Measurements from ENCODE around the gene C16orf96.
A peak's percentile ranks its signal among the peaks of the same experiment; 100 is the strongest.
"Not testable (repeated sequence)": the region's sequence is repeated elsewhere in the genome, so short reads cannot be mapped to it uniquely, and the experiment has no call there.

C16orf96 gene

GRCh38 chr16:4566144-4566543 is 10.0 kb downstream of the C16orf96 start:
- no CpG with 5 or more reads among the region's 3 CpGs for WGBS (ENCODE audit: insufficient coverage, insufficient read length)
- no peak for DNase-seq (ENCODE audit: low read depth, low spot score)
- H3K27me3 ChIP-seq (ENCODE audit: control insufficient read depth, insufficient read depth, low read length), result no peaks in the 10 kb centered on the region
- no peak overlapping the region for H3K27ac ChIP-seq (ENCODE audit: low read length)
- no peaks in the 10 kb centered on the region for H3K36me3 ChIP-seq (ENCODE audit: control insufficient read depth, insufficient read depth, low read length)
- no peak overlapping the region for H3K4me3 ChIP-seq (ENCODE audit: low read length)
- no peaks in the 10 kb centered on the region for H3K9me3 ChIP-seq (ENCODE audit: control insufficient read depth, insufficient read depth, low read length)
- peaks cover 4% of the 10 kb centered on the region; the same call in 1 of the 2 replicates for H3K4me1 ChIP-seq (ENCODE audit: control insufficient read depth, insufficient read depth, low read length)

GRCh38 chr16:4570086-4570485 is 13.9 kb downstream of the C16orf96 start:
- Histone ChIP-seq H3K4me3 (ENCODE audit: low read length) (no peak overlapping the region), H3K9me3 (ENCODE audit: control insufficient read depth, insufficient read depth, low read length) (no peaks in the 10 kb centered on the region), H3K27ac (ENCODE audit: low read length) (no peak overlapping the region), H3K27me3 (ENCODE audit: control insufficient read depth, insufficient read depth, low read length) (no peaks in the 10 kb centered on the region), H3K4me1 (ENCODE audit: control insufficient read depth, insufficient read depth, low read length) (peaks cover 8% of the 10 kb centered on the region; the same call in 1 of the 2 replicates), H3K36me3 (ENCODE audit: control insufficient read depth, insufficient read depth, low read length) (no peaks in the 10 kb centered on the region)
- no CpG with 5 or more reads among the region's 6 CpGs for WGBS (ENCODE audit: insufficient coverage, insufficient read length)
- no peak for DNase-seq (ENCODE audit: low read depth, low spot score)

GRCh38 chr16:4570688-4571321 is 14.7 kb downstream of the C16orf96 start:
- Histone ChIP-seq H3K9me3 (ENCODE audit: control insufficient read depth, insufficient read depth, low read length) (no peaks in the 10 kb centered on the region), H3K4me3 (ENCODE audit: low read length) (no peak overlapping the region), H3K27ac (ENCODE audit: low read length) (no peak overlapping the region), H3K36me3 (ENCODE audit: control insufficient read depth, insufficient read depth, low read length) (no peaks in the 10 kb centered on the region), H3K27me3 (ENCODE audit: control insufficient read depth, insufficient read depth, low read length) (no peaks in the 10 kb centered on the region), H3K4me1 (ENCODE audit: control insufficient read depth, insufficient read depth, low read length) (peaks cover 8% of the 10 kb centered on the region; the same call in 1 of the 2 replicates)
- peak; percentile 74 for DNase-seq (ENCODE audit: low read depth, low spot score)
- no CpG with 5 or more reads among the region's 15 CpGs for WGBS (ENCODE audit: insufficient coverage, insufficient read length)

- H3K36me3 ChIP-seq (ENCODE audit: control insufficient read depth, insufficient read depth, low read length), result no peaks in the 10 kb centered on the region
- no peak overlapping the region for H3K4me3 ChIP-seq (ENCODE audit: low read length)
- H3K9me3 ChIP-seq (ENCODE audit: control insufficient read depth, insufficient read depth, low read length), result no peaks in the 10 kb centered on the region
- H3K27ac ChIP-seq (ENCODE audit: low read length), result no peak overlapping the region
- no CpG with 5 or more reads among the region's 4 CpGs for WGBS (ENCODE audit: insufficient coverage, insufficient read length)
- DNase-seq (ENCODE audit: low read depth, low spot score), result no peak
- no peaks in the 10 kb centered on the region for H3K27me3 ChIP-seq (ENCODE audit: control insufficient read depth, insufficient read depth, low read length)
- H3K4me1 ChIP-seq (ENCODE audit: control insufficient read depth, insufficient read depth, low read length), result peaks cover 8% of the 10 kb centered on the region; the same call in 1 of the 2 replicates
Observed at GRCh38 chr16:4572715-4573114, 16.6 kb downstream of the C16orf96 start.

GRCh38 chr16:4573926-4574325 is 17.8 kb downstream of the C16orf96 start:
- H3K9me3 ChIP-seq (ENCODE audit: control insufficient read depth, insufficient read depth, low read length); H3K27me3 ChIP-seq (ENCODE audit: control insufficient read depth, insufficient read depth, low read length); H3K4me1 ChIP-seq (ENCODE audit: control insufficient read depth, insufficient read depth, low read length); H3K27ac ChIP-seq (ENCODE audit: low read length); DNase-seq (ENCODE audit: low read depth, low spot score); H3K4me3 ChIP-seq (ENCODE audit: low read length); H3K36me3 ChIP-seq (ENCODE audit: control insufficient read depth, insufficient read depth, low read length): not testable (repeated sequence)
- no CpG with 5 or more reads among the region's 7 CpGs for WGBS (ENCODE audit: insufficient coverage, insufficient read length)

- H3K36me3 ChIP-seq (ENCODE audit: control insufficient read depth, insufficient read depth, low read length), result no peaks in the 10 kb centered on the region
- no peak overlapping the region for H3K4me3 ChIP-seq (ENCODE audit: low read length)
- DNase-seq (ENCODE audit: low read depth, low spot score), result no peak
- H3K9me3 ChIP-seq (ENCODE audit: control insufficient read depth, insufficient read depth, low read length), result no peaks in the 10 kb centered on the region
- WGBS (ENCODE audit: insufficient coverage, insufficient read length), result no CpG with 5 or more reads among the region's 11 CpGs
- H3K27ac ChIP-seq (ENCODE audit: low read length), result no peak overlapping the region
- peaks cover 7% of the 10 kb centered on the region; the same call in 1 of the 2 replicates for H3K4me1 ChIP-seq (ENCODE audit: control insufficient read depth, insufficient read depth, low read length)
- no peaks in the 10 kb centered on the region for H3K27me3 ChIP-seq (ENCODE audit: control insufficient read depth, insufficient read depth, low read length)
Observed at GRCh38 chr16:4574919-4575705, 19.0 kb downstream of the C16orf96 start.

- WGBS (ENCODE audit: insufficient coverage, insufficient read length), result no CpG with 5 or more reads among the region's 15 CpGs
- DNase-seq (ENCODE audit: low read depth, low spot score), result no peak
- H3K4me3 ChIP-seq (ENCODE audit: low read length), result no peak overlapping the region
- H3K36me3 ChIP-seq (ENCODE audit: control insufficient read depth, insufficient read depth, low read length), result no peaks in the 10 kb centered on the region
- H3K27ac ChIP-seq (ENCODE audit: low read length), result no peak overlapping the region
- H3K9me3 ChIP-seq (ENCODE audit: control insufficient read depth, insufficient read depth, low read length), result no peaks in the 10 kb centered on the region
- peaks cover 6% of the 10 kb centered on the region; the same call in 1 of the 2 replicates for H3K4me1 ChIP-seq (ENCODE audit: control insufficient read depth, insufficient read depth, low read length)
- H3K27me3 ChIP-seq (ENCODE audit: control insufficient read depth, insufficient read depth, low read length), result no peaks in the 10 kb centered on the region
Observed at GRCh38 chr16:4576008-4576407, 19.9 kb downstream of the C16orf96 start.

DNA sequence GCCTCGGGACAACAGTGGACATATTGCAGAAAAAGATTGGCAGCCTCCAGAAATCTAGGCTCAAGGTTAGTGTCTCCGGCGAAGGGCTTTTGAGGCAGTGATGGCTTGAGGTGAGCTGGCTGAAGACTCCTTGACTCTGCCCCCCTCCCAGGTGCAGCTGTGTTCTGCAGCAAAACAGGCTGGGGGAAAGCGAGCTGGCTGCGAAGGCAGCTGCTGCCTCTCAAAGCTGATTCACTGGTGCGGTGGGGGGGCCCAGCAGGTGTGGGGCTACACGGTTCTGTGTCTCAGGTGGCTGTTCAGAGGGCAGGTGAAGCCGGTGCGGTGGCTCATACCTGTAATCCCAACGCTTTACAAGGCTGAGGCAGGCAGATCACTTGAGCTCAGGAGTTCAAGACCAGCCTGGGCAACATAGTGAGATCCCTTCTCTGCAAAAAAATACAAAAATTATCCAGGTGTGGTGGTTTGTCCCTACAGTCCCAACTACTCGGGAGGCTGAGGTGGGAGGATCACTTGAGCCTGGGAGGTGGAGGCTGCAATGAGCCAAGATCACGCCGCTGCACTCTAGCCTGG is 22.9 kb downstream of the C16orf96 start:
- H3K36me3 ChIP-seq (ENCODE audit: control insufficient read depth, insufficient read depth, low read length), result no peaks in the 10 kb centered on the region
- no peak overlapping the region for H3K27ac ChIP-seq (ENCODE audit: low read length)
- no peaks in the 10 kb centered on the region for H3K27me3 ChIP-seq (ENCODE audit: control insufficient read depth, insufficient read depth, low read length)
- H3K4me3 ChIP-seq (ENCODE audit: low read length), result no peak overlapping the region
- DNase-seq (ENCODE audit: low read depth, low spot score), result no peak
- no peaks in the 10 kb centered on the region for H3K9me3 ChIP-seq (ENCODE audit: control insufficient read depth, insufficient read depth, low read length)
- no peaks in the 10 kb centered on the region for H3K4me1 ChIP-seq (ENCODE audit: control insufficient read depth, insufficient read depth, low read length)
- no CpG with 5 or more reads among the region's 13 CpGs for WGBS (ENCODE audit: insufficient coverage, insufficient read length)

DNA sequence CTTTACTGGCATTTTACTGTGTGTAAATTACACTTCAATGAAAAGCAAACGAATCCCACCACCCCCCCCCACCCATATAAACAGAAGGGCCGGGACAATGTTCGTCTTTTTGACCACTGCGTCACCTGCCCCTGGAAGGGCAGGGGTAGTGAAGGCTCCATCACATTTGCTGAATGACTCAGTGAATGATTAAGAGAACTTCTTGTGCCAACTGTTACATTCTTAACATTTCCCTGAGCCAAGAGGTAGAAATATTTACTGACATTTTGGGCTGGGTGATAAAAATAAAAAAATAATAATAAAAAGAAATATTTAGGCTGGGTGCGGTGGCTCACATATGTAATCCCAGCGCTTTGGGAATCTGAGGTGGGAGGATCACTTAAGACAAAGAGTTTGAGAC is 24.1 kb downstream of the C16orf96 start:
- no peaks in the 10 kb centered on the region for H3K4me1 ChIP-seq (ENCODE audit: control insufficient read depth, insufficient read depth, low read length)
- no peaks in the 10 kb centered on the region for H3K27me3 ChIP-seq (ENCODE audit: control insufficient read depth, insufficient read depth, low read length)
- no peak overlapping the region for H3K4me3 ChIP-seq (ENCODE audit: low read length)
- H3K36me3 ChIP-seq (ENCODE audit: control insufficient read depth, insufficient read depth, low read length), result no peaks in the 10 kb centered on the region
- no peaks in the 10 kb centered on the region for H3K9me3 ChIP-seq (ENCODE audit: control insufficient read depth, insufficient read depth, low read length)
- no peak overlapping the region for H3K27ac ChIP-seq (ENCODE audit: low read length)
- DNase-seq (ENCODE audit: low read depth, low spot score), result no peak
- WGBS (ENCODE audit: insufficient coverage, insufficient read length), result no CpG with 5 or more reads among the region's 6 CpGs

GRCh38 chr16:4583906-4584305 is 27.8 kb downstream of the C16orf96 start:
- H3K36me3 ChIP-seq (ENCODE audit: control insufficient read depth, insufficient read depth, low read length), result no peaks in the 10 kb centered on the region
- no peak overlapping the region for H3K4me3 ChIP-seq (ENCODE audit: low read length)
- H3K27ac ChIP-seq (ENCODE audit: low read length), result no peak overlapping the region
- H3K9me3 ChIP-seq (ENCODE audit: control insufficient read depth, insufficient read depth, low read length), result no peaks in the 10 kb centered on the region
- no peaks in the 10 kb centered on the region for H3K4me1 ChIP-seq (ENCODE audit: control insufficient read depth, insufficient read depth, low read length)
- whole genome bisulfite sequencing (ENCODE audit: insufficient coverage, insufficient read length), result no CpG with 5 or more reads among the region's 4 CpGs
- no peak for DNase-seq (ENCODE audit: low read depth, low spot score)
- H3K27me3 ChIP-seq (ENCODE audit: control insufficient read depth, insufficient read depth, low read length), result no peaks in the 10 kb centered on the region

Data from iPS DF 6.9 (cell line).